Fibroblast of skin of left biceps (primary cell): Measurements from ENCODE around the gene MOCOS.

Source experiments
- DNase-seq, 2 experiments: peaks; one replicate each; pipeline ENCODE4 v3.0.0-alpha.2; 2013; ENCODE audit warnings: low read depth in 2 of 2

The MOCOS gene

GRCh38 chr18:36304723-36305122, 117.4 kb downstream of the MOCOS start:
- no peak for DNase-seq

- DNase-seq = no peak
Observed at GRCh38 chr18:36305375-36305774, 118.1 kb downstream of the MOCOS start.

- DNase-seq = no peak
Observed at GRCh38 chr18:36307513-36307912, 120.2 kb downstream of the MOCOS start.

GRCh38 chr18:36308711-36309435, 121.6 kb downstream of the MOCOS start:
- no peak for DNase-seq

GRCh38 chr18:36309436-36310391, 122.4 kb downstream of the MOCOS start:
- peak; percentile 94 for DNase-seq

GRCh38 chr18:36311026-36311570, 123.8 kb downstream of the MOCOS start:
- DNase-seq = no peak

- DNase-seq = no peak
Observed at GRCh38 chr18:36312806-36313395, 125.6 kb downstream of the MOCOS start.

- DNase-seq = no peak
Observed at GRCh38 chr18:36314098-36314497, 126.8 kb downstream of the MOCOS start.

- DNase-seq = peak; percentile 66 to 68
Observed at GRCh38 chr18:36314754-36315153, 127.5 kb downstream of the MOCOS start.

- DNase-seq = no peak
Observed at GRCh38 chr18:36315736-36316135, 128.4 kb downstream of the MOCOS start.

- no peak for DNase-seq
Observed at GRCh38 chr18:36316246-36316645, 128.9 kb downstream of the MOCOS start.
